GM12878 (cell line): ENCODE measurements around the gene ELAPOR2. TPM values are rescaled to one million over a fixed set of nuclear protein-coding genes. Genes with fewer than 3 reads are reported as not detected.

Experiments used
- ATAC-seq: fragments of 200-7000 bp; cut with Tn5 transposase; 3 replicates; pipeline ENCODE4 v1.9.1; 2020; ENCODE audit warnings: mild to moderate bottlenecking, moderate library complexity
- BruUV-seq: library from RNA; stranded (reverse); fragments of 400-500 nt; replicated peaks from 2 replicates; lab custom pipeline; 2021; lab: Mats Ljungman, UMichigan
- CTCF ChIA-PET: fragments of 300-600 bp; sonication (Branson Sonifier 250); formaldehyde crosslinking; extraction: SDS; loops from one replicate; lab custom pipeline; 2021; ENCODE audit warnings: inconsistent platforms; lab: Yijun Ruan, JAX
- POLR2A ChIA-PET: fragments of 350-600 bp; formaldehyde crosslinking; extraction: SDS; loops from one replicate; lab custom pipeline; 2021; ENCODE audit warnings: inconsistent platforms; lab: Charles Lee
- RAD21 ChIA-PET: fragments of 300-600 bp; sonication (Branson Sonifier 250); formaldehyde crosslinking; loops from one replicate; lab custom pipeline; 2023; ENCODE audit warnings: antibody characterized with exemption; ENCODE audit not compliant: unreplicated experiment; lab: Charles Lee
- SMC1A ChIA-PET: fragments of 300-600 bp; sonication (Branson Sonifier 250); formaldehyde crosslinking; loops from one replicate; lab custom pipeline; 2023; ENCODE audit not compliant: unreplicated experiment, uncharacterized antibody; lab: Charles Lee
- DNase-seq: peaks from one replicate; pipeline ENCODE4 v3.0.0-alpha.2; 2011; ENCODE audit warnings: low read depth, low spot score
- FAIRE-seq: peaks from 3 replicates; lab custom pipeline; 2011; peaks lifted over from hg19 to GRCh38; lab: Jason Lieb, UNC
- H2AFZ ChIP-seq: 2 replicates; pipeline ENCODE4 v1.6.0; 2011; ENCODE audit warnings: low read depth, low read length, control low read depth; ENCODE audit not compliant: control insufficient read depth
- H3K27ac ChIP-seq: 2 replicates; pipeline ENCODE4 v1.5.1; 2011; ENCODE audit warnings: control low read depth; ENCODE audit not compliant: control insufficient read depth, insufficient read depth
- H3K27me3 ChIP-seq, 2 experiments: replicated peaks in 1 of 2; 2 replicates each; pipeline versions ENCODE4 v1.6.0 to v1.6.1; 2011; ENCODE audit warnings: low read length in 1 of 2; ENCODE audit not compliant: control insufficient read depth in 2 of 2, insufficient read depth in 2 of 2
- H3K36me3 ChIP-seq, 2 experiments: 2 replicates each; pipeline ENCODE4 v1.5.1; 2011; ENCODE audit warnings: low read length in 1 of 2; ENCODE audit not compliant: control insufficient read depth in 2 of 2, insufficient read depth in 2 of 2
- H3K4me1 ChIP-seq: 2 replicates; pipeline ENCODE4 v1.6.1; 2011; ENCODE audit warnings: mild to moderate bottlenecking, low read length, moderate library complexity, mixed read lengths; ENCODE audit not compliant: control insufficient read depth, insufficient read depth
- H3K4me2 ChIP-seq: 2 replicates; pipeline ENCODE4 v1.6.0; 2011; ENCODE audit warnings: control low read depth; ENCODE audit not compliant: control insufficient read depth, insufficient read depth
- H3K4me3 ChIP-seq: fragments of 200-600 bp; sonication (generic); 2 replicates; pipeline ENCODE4 v1.5.1; 2016
- H3K79me2 ChIP-seq: 2 replicates; pipeline ENCODE4 v1.6.0; 2011; ENCODE audit warnings: low read length; ENCODE audit not compliant: control insufficient read depth, insufficient read depth
- H3K9ac ChIP-seq: 2 replicates; pipeline ENCODE4 v1.8.0; 2011; ENCODE audit warnings: low read length, control low read depth, mixed read lengths; ENCODE audit not compliant: control insufficient read depth, insufficient read depth
- H3K9me3 ChIP-seq: replicated peaks from 3 replicates; pipeline ENCODE4 v1.5.1; 2011; ENCODE audit warnings: mild to moderate bottlenecking, low read length; ENCODE audit not compliant: control insufficient read depth, insufficient read depth
- H4K20me1 ChIP-seq: 2 replicates; pipeline ENCODE4 v1.6.0; 2011; ENCODE audit not compliant: control insufficient read depth, insufficient read depth
- CBX5 ChIP-seq: sonication (generic); IDR thresholded peaks from 2 replicates; pipeline ENCODE4 v1.6.1; 2016; ENCODE audit warnings: low read depth, moderate library complexity, mild to moderate bottlenecking, inconsistent platforms
- CEBPB ChIP-seq, 2 experiments: fragments of 150-350 bp in 1 of 2; IDR thresholded peaks; 2 replicates each; pipeline ENCODE4 v1.6.1; 2012 to 2014; ENCODE audit warnings: low read depth in 2 of 2, low read length in 2 of 2, borderline replicate concordance in 1 of 2, inconsistent platforms in 1 of 2
- CREB1 ChIP-seq: IDR thresholded peaks from 2 replicates; pipeline ENCODE4 v1.6.1; 2012; ENCODE audit warnings: low read depth, mild to moderate bottlenecking, inconsistent platforms
- HDAC6 ChIP-seq: fragments of 200-600 bp; sonication (generic); IDR thresholded peaks from one replicate; pipeline ENCODE4 v1.8.0; 2017; ENCODE audit warnings: antibody characterized with exemption; ENCODE audit not compliant: unreplicated experiment
- MTA2 ChIP-seq: fragments of 450-650 bp; IDR thresholded peaks from 2 replicates; pipeline ENCODE4 v1.6.1; 2016; ENCODE audit warnings: low read depth, mild to moderate bottlenecking, moderate library complexity
- MXI1 ChIP-seq: fragments of 150-350 bp; IDR thresholded peaks from 2 replicates; pipeline ENCODE4 v1.6.1; 2011; ENCODE audit warnings: low read depth, mild to moderate bottlenecking, inconsistent platforms, low read length, improper control_type of control experiment
- MYC ChIP-seq: IDR thresholded peaks from 2 replicates; pipeline ENCODE4 v1.6.1; 2011; ENCODE audit warnings: mild to moderate bottlenecking, low read length, moderate library complexity, inconsistent platforms; ENCODE audit not compliant: insufficient read depth, insufficient replicate concordance, insufficient read length, severe bottlenecking
- NFXL1 ChIP-seq: fragments of 450-650 bp; IDR thresholded peaks from 2 replicates; pipeline ENCODE4 v1.6.1; 2017; ENCODE audit warnings: antibody characterized with exemption, mild to moderate bottlenecking, borderline replicate concordance
- STAT3 ChIP-seq: IDR thresholded peaks from 2 replicates; pipeline ENCODE4 v1.6.1; 2011; ENCODE audit warnings: low read depth, low read length, improper control_type of control experiment
- ZNF24 ChIP-seq: fragments of 450-650 bp; IDR thresholded peaks from 2 replicates; pipeline ENCODE4 v1.6.1; 2017; ENCODE audit warnings: antibody characterized with exemption, mild to moderate bottlenecking
- WGBS: methylation state at CpG from one replicate; pipeline ENCODE4 v1.1.6; 2016; ENCODE audit warnings: low lambda C conversion rate; ENCODE audit not compliant: insufficient replicate concordance, insufficient coverage; ENCODE audit errors: missing lambda C conversion rate; 5-methylcytosine and 5-hydroxymethylcytosine counted together
- in situ Hi-C: fragments of 300-500 bp; cut with MboI; formaldehyde crosslinking; loops from 9 replicates; pipeline ENCODE4 v1.14.3; 2018; ENCODE audit warnings: mixed read lengths
- intact Hi-C: fragments of 100-400 bp; cut with micrococcal nuclease; formaldehyde crosslinking; loops from one replicate; pipeline ENCODE4 v1.14.2; 2022; ENCODE audit not compliant: unreplicated experiment
- polyA plus RNA-seq, 11 experiments: library from polyadenylated mRNA; depleted of rRNA in 4 of 11; unstranded in 6 of 11; stranded (reverse) in 5 of 11; fragments of >200 nt; fragmentation: Nextera tagmentation in 4 of 11; fragmentation: Illumina TruSeq in 1 of 11; extraction: Ambion mirVana in 4 of 11; extraction: Trizol in 1 of 11; gene quantifications; 1 replicate in 1 of 11; 2 replicates in 10 of 11; pipeline versions ENCODE4 v1.2.1 to v1.2.3, GENCODE V29; 2011 to 2016; ENCODE audit warnings: inconsistent platforms in 2 of 11, missing spikeins in 2 of 11, low read depth in 1 of 11
- total RNA-seq, 4 experiments: library from RNA; depleted of rRNA in 3 of 4; stranded (reverse); fragments of >200 nt in 3 of 4; fragmentation: Illumina TruSeq in 1 of 4; extraction: Trizol in 1 of 4; gene quantifications; 2 replicates each; pipeline versions ENCODE4 v1.2.1 to v1.2.3, GENCODE V29; 2013 to 2021
- TF ChIP-seq, protein P1 (sequence below): IDR thresholded peaks from 2 replicates; pipeline ENCODE4 v1.6.1; 2012; ENCODE audit warnings: low read length, inconsistent platforms

ELAPOR2 gene
- total and polyA plus RNA-seq, 10 of the 15 experiments (the other 5 are each of a cell fraction or from before 2014, with no cell fraction given) = 0.12 to 7.1 (median 3.8) TPM

- Histone ChIP-seq H3K4me3 (no peak overlapping the region), H3K27me3 (no peaks in the 10 kb centered on the region), H3K9me3 (no peaks in the 10 kb centered on the region), H3K79me2 (no peaks in the 10 kb centered on the region), H3K4me2 (no peak overlapping the region)
- ChIA-PET CTCF (interaction anchor here (0.7 kb wide), 1 partner anchor 195 kb away, joined by 3 read pairs; no protein-coding TSS in a partner anchor), RAD21 (no interaction called here), SMC1A (interaction anchor here (0.6 kb wide), 1 partner anchor 15 kb away, joined by 3 read pairs; no protein-coding TSS in a partner anchor)
- in situ Hi-C loops = no loop called here
- TF ChIP-seq STAT3 (no peak), ZNF24 (no peak), HDAC6 (no peak), CREB1 (no peak), CEBPB (IDR thresholded peaks at IDR 0.05; ENCODE audit: borderline replicate concordance in 1 of 2, low read depth in 2 of 2, low read length in 2 of 2) (no peak), MXI1 (no peak), MYC (no peak)
- TF ChIP-seq, all 136 proteins: peak for 0
- Histone ChIP-seq H3K9ac (no peak overlapping the region), H2AFZ (no peak overlapping the region), H3K27ac (no peak overlapping the region), H4K20me1 (no peaks in the 10 kb centered on the region), H3K36me3 (no peaks in the 10 kb centered on the region), H3K4me1 (no peaks in the 10 kb centered on the region)
- WGBS = 31% methylated on average over 4 of the region's 4 CpGs
- ATAC-seq (no peak), DNase-seq (no peak), FAIRE-seq (no peak)
- POLR2A ChIA-PET = no interaction called here
- intact Hi-C loops = no loop called here
- BruUV-seq = no TSS peak
Observed at GRCh38 chr7:87106974-87107612, 47.6 kb upstream of the ELAPOR2 start.

GRCh38 chr7:87105401-87105800, 45.9 kb upstream of the ELAPOR2 start:
- no peak overlapping the region for H2AFZ ChIP-seq

More at GRCh38 chr7:87105401-87105800, 45.9 kb upstream of the ELAPOR2 start:
- Histone ChIP-seq H3K79me2 (no peaks in the 10 kb centered on the region), H3K27ac (no peak overlapping the region), H3K36me3 (no peaks in the 10 kb centered on the region), H3K9me3 (no peaks in the 10 kb centered on the region), H3K27me3 (no peaks in the 10 kb centered on the region), H3K4me1 (no peaks in the 10 kb centered on the region), H4K20me1 (no peaks in the 10 kb centered on the region), H3K4me3 (no peak overlapping the region), H3K4me2 (no peak overlapping the region), H3K9ac (no peak overlapping the region)
- BruUV-seq = no TSS peak
- no peak for DNase-seq
- RAD21 ChIA-PET = no interaction called here
- ATAC-seq = no peak
- WGBS = 32% methylated on average over 1 of the region's 1 CpG
- POLR2A ChIA-PET = no interaction called here
- in situ Hi-C loops = no loop called here
- no peak for TF ChIP-seq CBX5
- no peak for TF ChIP-seq MTA2
- TF ChIP-seq, protein P1, sequence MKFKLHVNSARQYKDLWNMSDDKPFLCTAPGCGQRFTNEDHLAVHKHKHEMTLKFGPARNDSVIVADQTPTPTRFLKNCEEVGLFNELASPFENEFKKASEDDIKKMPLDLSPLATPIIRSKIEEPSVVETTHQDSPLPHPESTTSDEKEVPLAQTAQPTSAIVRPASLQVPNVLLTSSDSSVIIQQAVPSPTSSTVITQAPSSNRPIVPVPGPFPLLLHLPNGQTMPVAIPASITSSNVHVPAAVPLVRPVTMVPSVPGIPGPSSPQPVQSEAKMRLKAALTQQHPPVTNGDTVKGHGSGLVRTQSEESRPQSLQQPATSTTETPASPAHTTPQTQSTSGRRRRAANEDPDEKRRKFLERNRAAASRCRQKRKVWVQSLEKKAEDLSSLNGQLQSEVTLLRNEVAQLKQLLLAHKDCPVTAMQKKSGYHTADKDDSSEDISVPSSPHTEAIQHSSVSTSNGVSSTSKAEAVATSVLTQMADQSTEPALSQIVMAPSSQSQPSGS = no peak
- TF ChIP-seq NFXL1 = no peak
- CTCF ChIA-PET = no interaction called here
- SMC1A ChIA-PET = no interaction called here
- FAIRE-seq = no peak
- intact Hi-C loops = no loop called here
